Stimulated activated CD4-positive, alpha-beta T cell treated with anti-CD3 and anti-CD28 coated beads, Interleukin-12 subunit alpha, Interleukin-12 subunit beta, amount 100 ng/mL, for 48 hours (primary cell): Measurements from ENCODE around the gene NUB1.

Experiments used
- DNase-seq, 3 donors: peaks; one replicate each; pipeline ENCODE4 v3.0.0-alpha.2; 2020; ENCODE audit warnings: low read depth in 2 of 3, low spot score in 1 of 3

NUB1 gene

GRCh38 chr7:151400626-151401315 lies 59.2 kb downstream of the NUB1 start:
- DNase-seq = no peak

- DNase-seq = no peak
Measured at GRCh38 chr7:151402029-151402835, 60.6 kb downstream of the NUB1 start.

- no peak for DNase-seq
Measured at GRCh38 chr7:151403764-151404163, 62.2 kb downstream of the NUB1 start.

GRCh38 chr7:151404216-151405011 lies 62.8 kb downstream of the NUB1 start:
- no peak for DNase-seq

- DNase-seq = no peak
Measured at GRCh38 chr7:151405056-151405455, 63.4 kb downstream of the NUB1 start.

GRCh38 chr7:151405588-151405987 lies 64.0 kb downstream of the NUB1 start:
- no peak for DNase-seq

GRCh38 chr7:151406051-151406875 lies 64.7 kb downstream of the NUB1 start:
- DNase-seq = no peak

GRCh38 chr7:151406886-151407583 lies 65.4 kb downstream of the NUB1 start:
- no peak for DNase-seq

- DNase-seq = no peak
Measured at GRCh38 chr7:151408498-151408838, 66.9 kb downstream of the NUB1 start.

- DNase-seq = no peak
Measured at GRCh38 chr7:151408839-151409666, 67.4 kb downstream of the NUB1 start.

GRCh38 chr7:151409667-151410404 lies 68.2 kb downstream of the NUB1 start, which contains the start of gene WDR86:
WDR86 (minus strand) TSS chr7:151410038; CDS start chr7:151409589, 449 bp downstream.
- no peak for DNase-seq

- no peak for DNase-seq
Measured at GRCh38 chr7:151410405-151411390, 69.1 kb downstream of the NUB1 start.

- no peak for DNase-seq
Measured at GRCh38 chr7:151411551-151411950, 69.9 kb downstream of the NUB1 start.

GRCh38 chr7:151412318-151412717 lies 70.7 kb downstream of the NUB1 start:
- no peak for DNase-seq

GRCh38 chr7:151413241-151413640 lies 71.6 kb downstream of the NUB1 start:
- DNase-seq = no peak

GRCh38 chr7:151415375-151416105 lies 73.9 kb downstream of the NUB1 start:
- DNase-seq = no peak
